Activated CD4-positive, alpha-beta T cell treated with anti-CD3 and anti-CD28 coated beads for 36 hours (primary cell): ENCODE measurements around the gene SARS2. TPM values are rescaled to one million over a fixed set of nuclear protein-coding genes. Genes with fewer than 3 reads are reported as not detected.

Experiments
- ATAC-seq: fragments of 200-7000 bp; cut with Tn5 transposase; one replicate; pipeline ENCODE4 v1.10.0; 2021; ENCODE audit warnings: mild to moderate bottlenecking, moderate library complexity
- CTCF ChIA-PET: fragments of 350-600 bp; sonication (Branson Sonifier 250); formaldehyde crosslinking; loops from one replicate; lab custom pipeline; 2021; ENCODE audit warnings: antibody characterized with exemption; lab: Charles Lee
- POLR2A ChIA-PET: fragments of 350-600 bp; sonication (Branson Sonifier 250); formaldehyde crosslinking; loops from one replicate; lab custom pipeline; 2021; ENCODE audit warnings: antibody characterized with exemption, inconsistent platforms; lab: Charles Lee
- DNase-seq: peaks from one replicate; pipeline ENCODE4 v3.0.0-alpha.2; 2020
- H3K27ac Mint-ChIP-seq: one replicate; pipeline ENCODE4 v1.8.0; 2021; ENCODE audit warnings: mixed read lengths
- H3K27me3 Mint-ChIP-seq: one replicate; pipeline ENCODE4 v1.8.0; 2021; ENCODE audit warnings: mixed read lengths
- H3K36me3 Mint-ChIP-seq: one replicate; pipeline ENCODE4 v1.8.0; 2021; ENCODE audit warnings: low read depth, mixed read lengths
- H3K4me1 Mint-ChIP-seq: one replicate; pipeline ENCODE4 v1.8.0; 2021; ENCODE audit warnings: mixed read lengths
- H3K4me3 Mint-ChIP-seq: one replicate; pipeline ENCODE4 v1.8.0; 2021; ENCODE audit warnings: mild to moderate bottlenecking, moderate library complexity, mixed read lengths
- H3K9me3 Mint-ChIP-seq: one replicate; pipeline ENCODE4 v1.8.0; 2021; ENCODE audit warnings: low read depth, mixed read lengths
- intact Hi-C, 2 experiments: fragments of 100-400 bp; cut with DNase I in 1 of 2; cut with micrococcal nuclease in 1 of 2; formaldehyde crosslinking; loops; one replicate each; pipeline versions ENCODE4 v1.14.2 to v1.15.1; 2022 to 2024; cut with DNase I, micrococcal nuclease
- total RNA-seq, 2 experiments: library from RNA; stranded (reverse); gene quantifications; one replicate each; pipeline ENCODE4 v1.2.3, GENCODE V29; 2021

SARS2 gene
- total RNA-seq, 2 experiments from 2014 or later = 36.7 to 39.4 TPM

DNA sequence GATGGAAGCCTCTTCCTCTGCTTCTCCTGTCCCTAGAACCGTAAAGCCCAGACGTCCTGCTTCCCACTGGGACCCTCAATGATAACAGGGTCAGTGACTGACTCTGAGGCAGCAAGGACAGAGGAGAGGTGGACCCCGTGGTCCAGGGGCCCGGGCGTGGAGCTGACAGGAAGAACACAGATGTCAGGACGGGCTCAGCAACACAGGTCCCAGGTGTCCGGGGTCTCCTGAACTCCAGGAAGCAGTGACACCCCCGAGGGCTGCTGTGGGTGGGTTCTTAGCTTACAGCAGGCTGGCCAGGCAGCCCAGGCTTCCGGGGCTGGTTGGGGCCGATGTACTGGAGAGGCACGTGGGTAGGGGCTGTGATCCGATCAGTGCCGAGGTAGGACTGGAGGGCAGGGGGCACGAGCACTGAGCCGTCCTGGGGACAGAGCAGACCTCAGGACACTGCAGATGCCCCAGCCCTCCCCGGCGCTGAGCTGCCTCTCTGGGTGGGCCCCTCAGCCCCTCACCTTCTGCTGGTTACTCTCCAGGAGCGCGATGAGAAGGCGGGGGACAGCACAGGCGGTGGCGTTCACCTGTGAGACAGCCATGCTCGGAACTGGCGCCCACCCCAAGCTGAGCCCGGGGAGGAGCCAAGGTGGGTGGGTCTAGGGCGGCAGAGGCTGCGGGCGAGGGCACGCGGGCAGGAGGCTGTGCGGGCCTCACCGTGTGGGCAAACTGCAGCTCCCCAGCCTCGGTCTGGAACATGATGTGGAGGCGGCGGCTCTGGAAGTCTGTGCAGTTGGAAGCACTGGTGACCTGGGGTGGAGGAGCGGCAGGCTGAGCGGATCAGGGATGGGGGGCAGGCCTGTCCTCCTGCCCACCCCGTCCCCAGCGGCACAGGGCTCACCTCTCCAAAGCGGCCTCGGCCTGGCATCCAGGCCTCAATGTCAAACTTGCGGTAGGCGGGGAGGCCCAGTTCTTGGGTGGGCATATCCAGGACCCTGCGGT, 14.9 kb downstream of the SARS2 start:
- intact Hi-C loops = no loop called here
- H3K27me3 Mint-ChIP-seq = no peaks in the 10 kb centered on the region
- ATAC-seq = no peak
- H3K9me3 Mint-ChIP-seq = no peaks in the 10 kb centered on the region
- peaks cover 6% of the 10 kb centered on the region for H3K36me3 Mint-ChIP-seq
- H3K4me3 Mint-ChIP-seq = no peak overlapping the region
- POLR2A ChIA-PET = no interaction called here
- no peak overlapping the region for H3K27ac Mint-ChIP-seq
- H3K4me1 Mint-ChIP-seq = peaks cover 7% of the 10 kb centered on the region
- DNase-seq = no peak
- CTCF ChIA-PET = interaction anchor here (1.9 kb wide), 1 partner anchor 15 kb away, joined by 5 read pairs; the partner anchor contains the start of genes MRPS12 and SARS2

DNA sequence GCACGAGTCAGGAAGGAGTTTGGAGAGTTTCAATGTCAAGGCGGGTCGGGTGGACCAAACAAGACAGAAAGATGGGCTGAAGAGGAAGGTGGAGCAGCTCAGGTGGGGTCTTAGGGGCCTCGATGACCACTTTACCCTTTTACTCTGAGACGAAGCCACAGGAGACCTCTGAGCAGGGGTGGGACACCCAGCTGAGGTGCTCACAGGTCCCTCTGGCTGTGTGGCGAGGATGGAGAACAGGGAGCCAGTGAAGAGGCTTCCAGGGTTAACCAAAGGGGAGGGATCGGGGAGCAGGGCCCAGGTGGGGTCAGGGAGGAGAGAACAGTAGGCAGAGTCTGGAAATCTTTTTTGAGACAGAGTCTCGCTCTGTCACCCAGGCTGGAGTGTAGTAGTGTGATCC, 16.6 kb downstream of the SARS2 start:
- CTCF ChIA-PET = interaction anchor here (1.9 kb wide), 1 partner anchor 17 kb away, joined by 5 read pairs; the partner anchor contains the start of genes MRPS12 and SARS2
- ATAC-seq (no peak), DNase-seq (no peak)
- Mint-ChIP-seq H3K9me3 (no peaks in the 10 kb centered on the region), H3K4me1 (peaks cover 9% of the 10 kb centered on the region), H3K27ac (no peak overlapping the region), H3K4me3 (no peak overlapping the region), H3K36me3 (peaks cover 10% of the 10 kb centered on the region), H3K27me3 (no peaks in the 10 kb centered on the region)
- POLR2A ChIA-PET = no interaction called here
- intact Hi-C loops = no loop called here

DNA sequence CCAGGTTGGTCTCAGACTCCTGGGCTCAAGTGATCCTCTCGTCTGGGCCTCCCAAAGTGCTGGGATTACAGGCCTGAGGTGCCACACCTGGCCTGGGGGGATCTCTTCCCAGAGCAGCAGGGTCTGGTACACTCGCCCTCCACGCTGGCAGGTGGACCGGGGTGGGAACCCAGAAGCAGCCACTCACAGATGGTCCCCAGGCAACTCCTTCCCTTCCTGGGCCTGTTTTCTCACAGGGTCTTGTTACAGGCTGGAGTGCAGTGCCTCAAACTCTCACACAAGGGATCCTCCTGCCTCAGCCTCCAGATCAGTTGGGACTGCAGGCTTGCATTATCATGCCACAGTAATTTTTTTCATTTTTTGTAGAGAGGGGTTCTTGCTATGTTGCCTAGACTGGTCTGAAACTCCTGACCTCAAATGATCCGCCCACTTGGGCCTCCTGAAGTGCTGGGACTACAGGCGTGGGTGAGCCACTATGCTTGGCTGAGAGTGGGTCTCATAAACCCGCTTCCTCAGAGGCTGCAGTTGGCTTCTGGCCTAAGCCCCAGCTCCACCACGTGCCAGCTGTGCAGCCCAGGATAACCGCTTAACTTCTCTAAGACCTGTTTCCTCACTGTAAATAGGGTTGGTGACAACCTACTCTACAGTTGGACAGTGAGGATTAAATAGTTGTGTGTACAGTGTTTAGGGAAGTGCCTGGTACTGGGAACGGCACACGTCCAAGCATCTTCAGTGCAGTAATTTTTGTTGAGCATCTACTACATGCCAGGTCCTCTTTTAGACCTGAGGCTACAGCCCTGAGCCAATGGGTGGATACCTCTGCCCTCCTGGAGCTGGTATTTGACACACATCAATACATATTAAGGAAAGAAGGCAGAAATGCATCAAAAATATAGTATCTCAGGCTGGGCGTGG, 17.7 kb downstream of the SARS2 start:
- intact Hi-C loops = no loop called here
- DNase-seq (no peak), ATAC-seq (peak; percentile 28)
- H3K36me3 Mint-ChIP-seq = peaks cover 17% of the 10 kb centered on the region
- no peaks in the 10 kb centered on the region for H3K9me3 Mint-ChIP-seq
- H3K27me3 Mint-ChIP-seq = no peaks in the 10 kb centered on the region
- POLR2A ChIA-PET = interaction anchor here (0.5 to 0.6 kb wide), 2 partner anchors 13 to 482 kb away, joined by 3 to 5 read pairs; no protein-coding TSS in a partner anchor
- H3K4me3 Mint-ChIP-seq = no peak overlapping the region
- CTCF ChIA-PET = no interaction called here
- H3K4me1 Mint-ChIP-seq = peaks cover 13% of the 10 kb centered on the region
- no peak overlapping the region for H3K27ac Mint-ChIP-seq

DNA sequence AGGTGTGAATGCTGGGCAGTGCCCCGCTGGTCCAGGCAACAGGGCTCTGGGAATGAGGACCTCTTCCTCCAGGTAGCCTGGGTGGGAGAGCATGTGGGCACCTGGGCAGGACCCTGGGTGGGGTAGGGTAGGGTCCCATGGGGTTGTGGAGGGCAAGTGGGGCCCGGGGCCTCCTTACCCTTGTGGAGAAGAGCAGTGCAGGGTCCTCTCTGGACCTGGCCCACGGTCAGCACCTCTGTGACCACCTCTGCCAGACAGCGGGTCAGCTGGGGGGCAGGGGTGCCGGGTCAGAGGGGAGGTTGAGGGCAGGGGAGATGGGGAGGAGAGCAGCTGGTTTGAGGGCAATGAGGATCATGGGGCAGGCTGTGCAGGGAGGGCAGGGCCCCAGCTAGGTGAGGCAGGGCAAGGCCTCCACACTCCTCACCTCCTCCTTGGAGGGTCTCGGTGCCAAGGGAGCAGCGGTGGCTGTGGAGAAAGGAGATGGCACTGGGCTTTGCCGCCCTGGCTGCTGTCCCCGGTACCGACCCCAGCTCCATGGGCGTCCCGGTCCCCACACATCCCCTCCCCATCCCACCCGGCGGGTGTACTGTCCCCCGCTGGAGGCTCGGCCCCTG, 19.1 kb downstream of the SARS2 start:
- ChIA-PET CTCF (no interaction called here), POLR2A (no interaction called here)
- intact Hi-C loops = no loop called here

DNA sequence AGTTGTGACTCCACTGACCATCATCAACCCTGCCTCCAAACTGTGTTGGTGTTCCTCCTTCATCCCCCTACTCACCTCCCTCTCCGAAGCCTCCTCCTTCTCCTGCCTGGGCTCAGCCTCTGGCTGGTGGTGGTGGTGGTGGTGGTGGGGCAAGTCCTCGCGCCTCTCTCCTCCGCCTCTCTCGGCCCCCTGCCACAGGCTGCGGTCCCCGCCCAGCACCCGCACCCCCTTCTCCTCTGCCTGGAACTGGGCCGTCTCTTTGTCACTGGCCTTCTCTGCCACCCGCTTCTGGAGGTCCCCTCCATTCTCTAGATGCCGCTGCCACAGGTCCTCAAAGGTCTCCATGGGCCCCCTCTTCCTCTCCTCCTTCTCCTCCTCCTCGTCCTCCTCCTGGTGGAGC, 20.1 kb downstream of the SARS2 start:
- Mint-ChIP-seq H3K27me3 (no peaks in the 10 kb centered on the region), H3K27ac (no peak overlapping the region), H3K4me3 (no peak overlapping the region), H3K9me3 (no peaks in the 10 kb centered on the region), H3K4me1 (peaks cover 13% of the 10 kb centered on the region), H3K36me3 (peaks cover 28% of the 10 kb centered on the region)
- ChIA-PET POLR2A (no interaction called here), CTCF (no interaction called here)
- intact Hi-C loops = no loop called here
- no peak for DNase-seq
- ATAC-seq = no peak

More for the DNA sequence above, 19.1 kb downstream of the SARS2 start:
- Mint-ChIP-seq H3K4me3 (no peak overlapping the region), H3K27me3 (no peaks in the 10 kb centered on the region), H3K36me3 (peaks cover 27% of the 10 kb centered on the region), H3K4me1 (peaks cover 13% of the 10 kb centered on the region), H3K27ac (no peak overlapping the region), H3K9me3 (no peaks in the 10 kb centered on the region)
- no peak for DNase-seq
- ATAC-seq = no peak

DNA sequence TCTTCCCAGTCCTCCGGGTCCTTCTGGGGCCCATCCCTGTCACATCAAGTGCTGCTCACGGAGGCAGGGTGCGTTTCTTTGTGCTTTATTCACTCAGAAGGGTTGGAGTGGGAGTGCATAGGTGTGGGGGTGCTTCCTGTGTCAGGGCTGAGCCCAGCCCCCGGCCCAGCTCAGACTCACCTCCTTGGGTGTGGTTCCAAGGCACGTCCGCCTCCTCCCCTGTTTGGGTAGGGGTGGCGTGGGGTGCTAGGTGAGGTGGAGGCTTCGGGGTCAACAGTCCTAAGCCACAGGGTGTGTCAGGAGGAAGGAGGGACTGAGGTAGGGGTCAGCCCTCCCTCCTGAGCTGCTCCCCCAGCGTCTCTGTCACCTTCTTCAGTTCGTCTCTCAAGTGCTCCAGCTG, 21.7 kb downstream of the SARS2 start:
- ChIA-PET POLR2A (no interaction called here), CTCF (interaction anchor here (1.0 to 2.1 kb wide), 2 partner anchors 21 to 22 kb away, joined by 4 to 8 read pairs; partner anchors contain the start of genes MRPS12 and SARS2)
- peak; percentile 12 for ATAC-seq
- Mint-ChIP-seq H3K4me1 (peaks cover 18% of the 10 kb centered on the region), H3K4me3 (no peak overlapping the region), H3K27ac (no peak overlapping the region), H3K27me3 (no peaks in the 10 kb centered on the region), H3K36me3 (peaks cover 39% of the 10 kb centered on the region), H3K9me3 (no peaks in the 10 kb centered on the region)
- intact Hi-C loops = no loop called here
- DNase-seq = no peak

DNA sequence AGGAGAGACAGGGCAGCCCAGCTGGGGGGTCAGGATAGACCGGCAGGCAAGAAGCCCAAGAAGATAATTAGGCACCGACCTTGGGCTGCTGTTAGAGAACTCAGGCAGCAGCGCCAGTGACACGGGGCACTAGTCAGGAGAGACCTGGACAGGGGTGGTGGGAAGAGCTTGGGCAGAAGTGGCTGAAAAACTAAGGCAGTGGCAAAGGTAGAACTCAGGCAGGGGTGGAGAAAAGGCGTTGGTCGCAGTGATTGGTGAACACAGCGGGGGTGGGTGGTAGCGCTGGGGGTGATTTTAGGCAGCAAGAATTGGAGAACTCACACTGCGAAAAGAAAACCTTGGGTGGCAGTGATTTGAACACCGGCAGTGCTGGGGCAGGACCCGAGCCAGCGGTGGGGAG, 22.9 kb downstream of the SARS2 start:
- Mint-ChIP-seq H3K4me3 (no peak overlapping the region), H3K27ac (no peak overlapping the region), H3K4me1 (peaks cover 21% of the 10 kb centered on the region), H3K27me3 (no peaks in the 10 kb centered on the region), H3K9me3 (no peaks in the 10 kb centered on the region), H3K36me3 (peaks cover 43% of the 10 kb centered on the region)
- ChIA-PET CTCF (interaction anchor here (0.7 to 2.1 kb wide), 2 partner anchors 23 to 49 kb away, joined by 4 to 8 read pairs; partner anchors contain the start of genes MRPS12 and SARS2), POLR2A (no interaction called here)
- intact Hi-C loops = no loop called here
- DNase-seq (no peak), ATAC-seq (no peak)

DNA sequence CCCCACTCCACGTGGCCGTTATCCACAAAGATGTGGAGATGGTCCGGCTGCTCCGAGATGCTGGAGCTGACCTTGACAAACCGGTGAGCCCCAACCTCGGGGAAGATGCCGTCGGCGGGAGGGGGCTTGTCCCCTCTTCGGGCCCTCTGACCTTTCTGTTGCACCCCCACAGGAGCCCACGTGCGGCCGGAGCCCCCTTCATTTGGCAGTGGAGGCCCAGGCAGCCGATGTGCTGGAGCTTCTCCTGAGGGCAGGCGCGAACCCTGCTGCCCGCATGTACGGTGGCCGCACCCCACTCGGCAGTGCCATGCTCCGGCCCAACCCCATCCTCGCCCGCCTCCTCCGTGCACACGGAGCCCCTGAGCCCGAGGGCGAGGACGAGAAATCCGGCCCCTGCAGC, 23.3 kb downstream of the SARS2 start:
- H3K27me3 Mint-ChIP-seq = no peaks in the 10 kb centered on the region
- H3K36me3 Mint-ChIP-seq = peaks cover 43% of the 10 kb centered on the region
- ATAC-seq (no peak), DNase-seq (no peak)
- no peak overlapping the region for H3K4me3 Mint-ChIP-seq
- peaks cover 18% of the 10 kb centered on the region for H3K4me1 Mint-ChIP-seq
- intact Hi-C loops = no loop called here
- ChIA-PET CTCF (interaction anchor here (0.7 to 3.1 kb wide), 2 partner anchors 23 to 49 kb away, joined by 4 to 10 read pairs; partner anchors contain the start of genes MRPS12 and SARS2), POLR2A (no interaction called here)
- no peaks in the 10 kb centered on the region for H3K9me3 Mint-ChIP-seq
- H3K27ac Mint-ChIP-seq = no peak overlapping the region

DNA sequence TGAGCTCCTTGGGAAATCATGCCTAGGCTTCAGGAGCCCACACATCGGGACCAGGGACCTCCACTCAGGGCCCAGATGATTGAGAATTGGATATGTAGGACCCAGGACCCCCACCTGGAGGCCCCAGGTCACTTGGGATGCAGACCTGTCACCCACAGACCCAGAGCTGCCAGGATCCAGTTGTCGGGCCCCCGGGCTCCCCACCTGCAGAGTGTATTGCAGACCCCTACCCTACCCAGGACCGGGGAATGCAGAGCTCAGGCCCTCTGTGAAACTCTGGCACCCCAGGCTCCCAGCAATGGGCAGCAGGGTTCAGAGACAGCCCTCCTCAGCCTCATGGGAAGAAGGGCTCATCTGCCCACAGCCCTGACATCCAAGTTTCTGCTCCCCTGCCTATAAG, 24.9 kb downstream of the SARS2 start:
- ATAC-seq = no peak
- no peak for DNase-seq
- ChIA-PET CTCF (interaction anchor here (1.1 to 3.1 kb wide), 2 partner anchors 11 to 25 kb away, joined by 3 to 10 read pairs; partner anchors contain the start of genes MRPS12 and SARS2), POLR2A (no interaction called here)
- no peaks in the 10 kb centered on the region for H3K9me3 Mint-ChIP-seq
- H3K4me1 Mint-ChIP-seq = peaks cover 30% of the 10 kb centered on the region
- no peaks in the 10 kb centered on the region for H3K27me3 Mint-ChIP-seq
- intact Hi-C loops = no loop called here
- peaks cover 49% of the 10 kb centered on the region for H3K36me3 Mint-ChIP-seq
- H3K27ac Mint-ChIP-seq = no peak overlapping the region
- H3K4me3 Mint-ChIP-seq = no peak overlapping the region

DNA sequence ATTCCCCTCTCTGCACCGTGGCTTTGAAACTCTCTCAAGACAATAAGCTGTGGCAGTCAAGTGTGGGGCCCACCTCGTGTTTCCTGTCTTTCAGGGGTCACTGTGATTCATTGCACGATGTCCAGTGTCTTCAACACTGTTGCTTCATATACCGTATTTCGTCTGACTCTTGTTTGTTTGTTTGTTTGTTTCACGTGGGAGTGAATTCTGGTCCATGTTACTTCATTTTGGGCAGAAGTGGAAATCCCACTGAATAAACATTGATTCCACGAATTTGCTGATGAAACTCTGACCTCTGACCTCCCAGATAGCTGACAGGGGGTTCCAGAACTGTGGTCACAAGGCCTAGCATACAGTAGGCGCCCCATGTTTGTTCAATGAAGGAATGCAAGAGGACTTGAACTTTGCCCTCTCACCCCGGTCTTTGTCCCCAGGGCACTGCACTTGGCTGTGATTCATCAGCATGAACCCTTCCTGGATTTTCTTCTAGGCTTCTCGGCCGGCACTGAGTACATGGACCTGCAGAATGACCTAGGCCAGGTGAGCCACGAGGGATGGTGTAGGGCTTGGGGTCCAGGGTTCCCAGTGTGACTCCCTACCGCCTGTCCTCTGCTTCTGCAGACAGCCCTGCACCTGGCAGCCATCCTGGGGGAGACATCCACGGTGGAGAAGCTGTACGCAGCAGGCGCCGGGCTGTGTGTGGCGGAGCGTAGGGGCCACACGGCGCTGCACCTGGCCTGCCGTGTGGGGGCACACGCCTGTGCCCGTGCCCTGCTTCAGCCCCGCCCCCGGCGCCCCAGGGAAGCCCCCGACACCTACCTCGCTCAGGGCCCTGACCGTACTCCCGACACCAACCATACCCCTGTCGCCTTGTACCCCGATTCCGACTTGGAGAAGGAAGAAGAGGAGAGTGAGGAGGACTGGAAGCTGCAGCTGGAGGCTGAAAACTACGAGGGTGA, 25.7 kb downstream of the SARS2 start:
- H3K4me3 Mint-ChIP-seq = no peak overlapping the region
- no peaks in the 10 kb centered on the region for H3K27me3 Mint-ChIP-seq
- peaks cover 48% of the 10 kb centered on the region for H3K36me3 Mint-ChIP-seq
- CTCF ChIA-PET = interaction anchor here (0.7 to 3.1 kb wide), 3 partner anchors 12 to 339 kb away, joined by 3 to 10 read pairs (median 3); partner anchors contain the start of genes MRPS12 and SARS2
- intact Hi-C loops = no loop called here
- ATAC-seq (no peak), DNase-seq (no peak)
- peaks cover 30% of the 10 kb centered on the region for H3K4me1 Mint-ChIP-seq
- H3K27ac Mint-ChIP-seq = no peak overlapping the region
- H3K9me3 Mint-ChIP-seq = no peaks in the 10 kb centered on the region
- POLR2A ChIA-PET = no interaction called here
